Right lung (tissue), 5 donors: ENCODE data around the gene NCAPG2. TPM values are rescaled to one million over a fixed set of nuclear protein-coding genes. Genes with fewer than 3 reads are reported as not detected.
"Not testable (repeated sequence)": the region's sequence is repeated elsewhere in the genome, so short reads cannot be mapped to it uniquely, and the experiment has no call there.

Experiments
- DNase-seq, 2 donors: peaks; one replicate each; pipeline ENCODE4 v3.0.0-alpha.2; 2013
- polyA plus RNA-seq, 5 donors: library from polyadenylated mRNA; unstranded; fragments of 120-200 nt; gene quantifications; one replicate each; pipeline versions ENCODE4 v1.2.1 to v1.2.3, GENCODE V29; 2013; ENCODE audit warnings: inconsistent platforms in 1 of 5, low replicate concordance in 1 of 5; ENCODE audit not compliant: insufficient read length in 5 of 5, insufficient read depth in 1 of 5

Gene NCAPG2
- polyA plus RNA-seq, 5 donors, result 21.1 to 42.7 (median 30.1) TPM

DNA sequence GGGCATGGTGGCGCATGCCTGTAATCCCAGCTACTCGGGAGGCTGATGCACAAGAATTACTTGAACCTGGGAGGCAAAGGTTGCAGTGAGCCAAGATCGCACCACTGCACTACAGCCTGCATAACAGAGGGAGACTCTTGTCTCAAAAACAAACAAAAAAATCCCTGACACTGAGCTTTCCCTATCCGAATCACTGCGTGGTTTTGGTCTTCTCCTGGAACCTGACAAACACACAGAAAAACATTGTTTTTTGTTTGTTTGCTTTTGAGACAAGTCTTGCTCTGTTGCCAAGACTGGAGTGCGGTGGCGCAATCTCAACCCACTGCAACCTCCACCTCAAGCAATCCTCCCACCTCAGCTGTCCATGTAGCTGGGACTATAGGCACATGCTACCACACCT lies 66.6 kb downstream of the NCAPG2 start:
- no peak for DNase-seq

DNA sequence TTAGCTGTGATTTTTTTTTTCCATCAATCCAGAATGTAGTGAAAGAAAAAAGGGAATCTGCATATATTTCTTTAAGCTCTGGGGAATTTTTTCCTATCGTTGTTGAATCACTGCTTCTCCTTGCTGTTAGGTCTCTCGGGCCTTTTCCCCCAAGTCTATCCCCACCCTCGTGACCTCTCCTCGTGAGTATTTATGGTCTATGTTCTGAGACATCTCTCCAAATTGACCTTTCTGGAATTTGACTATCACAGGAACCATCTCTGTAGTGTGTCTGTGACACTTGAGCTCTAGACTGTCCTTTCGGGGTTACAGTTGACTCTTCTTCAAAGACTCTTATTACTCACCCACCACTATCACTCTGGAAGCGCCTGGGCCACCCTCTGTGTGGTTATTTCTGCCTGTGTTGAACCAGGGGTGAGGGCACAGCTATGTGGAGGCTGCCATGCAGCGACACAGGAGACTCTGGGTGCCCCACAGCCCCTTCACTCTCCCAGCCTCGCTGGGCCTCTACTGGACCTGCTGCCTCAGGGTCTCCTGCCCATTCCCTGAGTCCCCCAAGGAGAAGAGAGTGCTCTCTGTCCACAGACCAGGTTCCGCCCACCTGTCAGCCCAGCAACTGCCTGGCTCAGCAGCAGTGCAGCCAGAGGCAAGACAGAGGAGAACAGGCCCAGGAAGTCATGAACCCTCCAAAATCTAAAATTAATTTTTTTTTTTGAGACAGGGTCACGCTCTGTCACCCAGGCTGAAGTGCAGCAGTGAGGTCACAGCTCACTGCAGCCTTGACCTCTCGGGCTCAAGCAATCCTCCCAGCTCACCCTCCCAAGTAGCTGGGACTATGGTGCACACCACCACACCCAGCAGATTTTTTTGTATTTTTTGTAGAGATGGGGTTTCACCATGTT lies 71.3 kb downstream of the NCAPG2 start:
- no peak for DNase-seq

DNA sequence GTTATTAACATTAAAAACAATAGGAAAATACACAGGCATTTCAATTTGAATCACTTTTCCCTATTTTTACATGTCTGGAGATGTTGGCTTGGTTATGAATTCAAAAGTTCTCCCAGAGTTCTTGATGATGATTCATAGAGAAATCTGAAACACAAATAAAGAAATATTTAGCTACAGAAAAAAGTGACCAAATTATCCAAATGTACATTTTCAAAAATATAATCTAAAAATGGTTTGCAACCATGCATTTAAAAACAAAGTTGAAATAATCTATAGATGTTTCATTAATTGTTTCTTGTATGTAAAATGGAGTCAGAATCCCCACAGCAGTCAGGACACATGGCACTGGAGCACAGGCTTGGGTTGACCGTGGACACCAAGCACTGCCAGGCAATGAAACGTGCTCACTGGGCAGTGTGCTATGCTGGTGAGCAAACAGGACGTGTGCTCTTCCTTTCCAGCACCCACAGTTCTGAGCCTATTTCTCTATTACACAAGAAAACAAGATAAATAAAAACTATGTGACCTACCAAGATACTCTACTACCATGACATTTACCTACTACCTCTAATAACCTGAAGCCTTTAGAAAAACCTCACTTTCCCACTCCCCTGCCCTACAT lies 72.9 kb downstream of the NCAPG2 start:
- no peak for DNase-seq

DNA sequence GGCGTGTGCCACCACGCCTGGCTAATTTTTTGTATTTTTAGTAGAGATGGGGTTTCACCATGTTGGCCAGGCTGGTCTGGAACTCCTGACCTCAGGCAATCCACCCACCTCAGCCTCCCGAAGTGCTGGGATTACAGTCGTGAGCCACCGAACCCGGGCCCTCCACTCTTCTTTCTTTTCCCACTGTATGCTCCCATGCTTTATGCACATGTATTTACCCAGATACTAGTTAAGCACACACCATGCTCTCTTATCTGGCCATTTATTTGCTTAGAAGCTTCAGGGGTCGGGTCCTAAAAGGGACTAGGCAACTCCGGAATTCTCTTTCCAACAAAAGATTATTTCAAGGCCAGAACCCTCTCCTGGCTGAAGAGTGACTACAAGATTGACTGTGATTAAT lies 78.3 kb downstream of the NCAPG2 start:
- not testable (repeated sequence) for DNase-seq

DNA sequence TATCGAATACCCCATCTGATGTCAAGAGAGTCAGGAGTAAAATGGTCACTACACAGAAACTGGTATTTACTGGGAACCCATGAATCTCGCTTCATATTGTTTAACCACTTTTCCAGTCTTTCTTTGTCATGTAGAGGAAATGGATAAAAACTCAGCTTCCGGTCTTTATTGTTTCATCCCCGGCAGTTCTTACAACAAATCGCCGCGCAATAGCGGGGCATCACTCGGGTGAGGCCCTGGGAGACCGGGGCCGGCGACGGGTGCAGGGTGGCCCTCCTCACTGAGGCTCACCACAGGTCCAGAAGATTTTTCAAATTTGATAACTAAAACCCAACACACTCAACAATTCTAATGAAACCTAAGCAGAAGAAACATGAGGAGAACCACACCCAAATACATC lies 81.4 kb downstream of the NCAPG2 start:
- DNase-seq, result no peak

DNA sequence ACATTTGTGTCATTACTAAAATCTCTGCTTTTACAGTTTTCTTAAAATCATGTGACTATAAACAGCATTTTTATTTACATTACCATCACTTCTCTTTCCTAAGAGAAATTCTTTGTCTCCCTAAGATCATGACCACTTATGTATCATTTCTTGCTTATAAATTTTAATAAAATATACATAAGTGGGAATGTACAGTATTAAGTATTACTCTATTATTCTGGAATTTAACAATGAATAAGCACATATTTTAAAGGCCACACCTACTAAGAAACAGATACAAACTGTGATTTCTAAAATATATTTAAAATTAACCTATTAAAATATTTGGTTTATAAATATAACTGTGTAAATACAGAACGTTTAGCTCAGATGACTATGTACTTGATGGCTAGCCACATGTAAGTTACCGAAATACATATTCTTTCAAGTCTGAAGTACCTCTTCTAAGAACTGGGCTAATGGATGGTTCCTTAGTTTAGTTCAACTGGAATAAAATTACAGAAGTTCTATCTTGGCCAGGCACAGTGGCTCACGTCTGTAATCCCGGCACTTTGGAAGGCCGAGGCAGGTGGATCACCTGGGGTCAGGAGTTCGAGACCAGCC lies 83.7 kb downstream of the NCAPG2 start:
- DNase-seq, result no peak

DNA sequence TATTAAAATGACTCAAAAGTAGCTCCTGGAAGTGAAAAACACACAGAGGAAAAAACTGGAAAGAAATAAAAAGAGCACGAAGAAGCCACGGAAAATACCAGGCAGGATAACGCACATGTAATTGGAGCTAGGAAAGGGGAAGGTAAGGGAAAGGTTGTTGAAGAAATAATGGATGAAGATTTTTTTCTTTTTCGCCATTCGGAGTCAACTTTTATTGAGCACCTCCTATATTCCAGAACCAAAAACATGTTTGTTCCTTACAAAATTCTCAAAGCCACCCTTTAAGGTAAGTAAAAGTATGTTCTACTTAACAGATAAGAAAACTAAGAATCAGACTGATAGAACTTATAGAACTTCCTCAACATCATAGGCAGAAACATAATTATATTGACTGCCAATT lies 84.2 kb downstream of the NCAPG2 start:
- DNase-seq, result no peak

DNA sequence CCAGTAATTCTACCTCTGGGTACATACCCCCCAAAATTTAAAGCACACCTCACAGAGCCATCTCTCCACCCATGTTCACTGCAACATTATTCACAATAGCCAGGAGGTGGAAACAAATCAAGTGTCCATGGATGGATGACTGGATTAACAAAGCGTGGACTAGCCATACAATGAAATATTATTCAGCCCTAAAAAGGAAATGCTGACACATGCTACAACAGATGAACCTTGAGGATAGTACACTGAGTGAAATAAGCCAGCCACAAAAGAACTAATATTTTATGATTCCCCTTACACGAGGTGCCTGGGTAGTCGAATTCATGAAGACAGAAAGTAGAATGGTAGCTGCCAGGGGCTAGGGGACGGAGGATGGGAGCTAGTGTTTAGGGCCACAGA lies 85.9 kb downstream of the NCAPG2 start:
- DNase-seq, result no peak

DNA sequence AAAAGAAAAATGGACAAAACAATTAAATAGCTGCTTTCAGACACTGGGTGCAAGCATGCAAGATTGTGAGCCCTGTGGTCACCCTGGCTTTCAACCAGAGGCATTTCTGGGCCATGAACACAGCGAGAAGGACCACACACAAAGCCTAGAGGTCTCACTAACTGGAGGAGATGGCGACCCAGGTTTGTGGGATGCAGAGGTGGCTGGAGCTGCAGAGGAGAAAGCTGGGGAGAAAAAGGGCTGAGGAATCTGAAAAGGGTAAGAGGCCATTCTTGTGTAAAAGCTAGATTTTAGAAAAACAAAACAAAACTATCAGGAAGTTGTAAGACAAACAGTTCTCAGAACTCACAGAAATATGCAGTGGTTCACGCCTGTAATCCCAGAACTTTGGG lies 86.9 kb downstream of the NCAPG2 start:
- DNase-seq, result no peak

DNA sequence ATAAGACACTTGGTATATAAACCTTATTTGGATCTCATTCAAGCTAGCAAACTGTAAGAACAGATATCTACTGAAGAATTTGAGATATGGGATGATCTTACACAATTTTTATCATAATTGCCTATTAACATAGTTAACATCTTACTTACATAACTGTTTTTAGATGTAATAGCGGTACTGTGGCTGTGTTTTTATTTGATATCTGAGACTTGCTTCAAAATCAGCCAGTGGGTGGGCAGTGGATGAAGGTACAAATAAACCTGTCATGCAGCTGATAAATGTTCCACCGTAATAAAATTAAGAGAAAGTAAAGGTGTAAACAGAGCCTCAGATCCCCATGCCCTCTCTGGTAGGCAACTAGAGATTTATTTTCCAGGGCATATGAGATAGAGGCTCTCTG lies 88.6 kb downstream of the NCAPG2 start:
- no peak for DNase-seq

DNA sequence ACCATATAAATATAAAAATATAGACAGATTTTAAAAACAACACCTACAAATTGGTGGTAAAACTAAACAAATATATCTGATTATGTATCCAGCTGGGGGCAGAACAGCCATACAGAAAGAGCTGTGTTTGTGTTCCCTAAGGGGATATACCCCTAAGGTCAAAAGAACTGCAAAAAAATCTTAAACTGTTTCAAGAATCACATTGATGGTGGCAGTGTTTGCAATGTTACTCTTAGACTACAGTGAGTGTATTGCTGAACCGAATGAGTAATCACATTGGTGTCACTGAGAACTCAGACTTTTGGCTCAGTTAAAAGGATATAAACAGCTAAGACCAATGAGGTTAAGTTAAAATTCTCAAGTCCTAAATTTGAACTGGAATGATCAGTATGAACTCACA lies 89.9 kb downstream of the NCAPG2 start:
- DNase-seq, result no peak

DNA sequence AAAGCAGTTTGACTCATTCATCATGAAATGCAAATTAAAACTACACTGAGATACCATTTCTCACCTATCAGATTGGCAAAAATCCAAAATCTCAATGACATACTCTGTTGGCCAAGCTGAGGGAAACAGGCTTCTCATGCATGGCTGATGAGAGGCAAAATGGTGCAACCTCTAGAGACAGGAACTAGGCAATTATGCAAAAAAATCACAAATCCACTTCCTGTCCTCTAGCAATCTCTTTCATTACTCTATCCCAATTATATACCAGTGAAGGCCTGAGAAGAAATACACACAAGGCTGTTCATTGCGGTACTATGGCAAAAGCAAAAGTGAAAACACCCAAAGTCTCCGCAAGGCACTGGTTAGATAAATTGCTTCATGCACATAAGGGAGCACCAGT lies 91.1 kb downstream of the NCAPG2 start:
- DNase-seq, result no peak

DNA sequence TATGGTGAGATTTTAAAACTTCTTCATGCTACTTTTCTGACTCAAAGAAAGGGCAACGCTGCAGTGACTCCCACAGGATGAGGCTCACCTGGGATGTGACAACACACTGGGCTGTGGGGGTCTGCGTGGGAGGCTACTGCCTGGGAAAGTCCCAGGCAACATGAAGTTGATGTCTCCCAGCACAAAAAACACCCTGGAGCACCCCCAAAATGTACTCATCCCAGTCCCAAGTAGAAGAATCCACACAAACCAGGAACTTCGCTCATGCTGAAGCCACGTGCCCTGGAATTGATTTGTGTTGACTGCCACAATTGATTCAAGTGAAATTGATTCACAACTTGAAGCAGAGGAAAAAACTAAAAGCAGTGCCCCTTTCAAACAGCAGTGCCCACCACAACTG lies 92.1 kb downstream of the NCAPG2 start:
- DNase-seq, result no peak

DNA sequence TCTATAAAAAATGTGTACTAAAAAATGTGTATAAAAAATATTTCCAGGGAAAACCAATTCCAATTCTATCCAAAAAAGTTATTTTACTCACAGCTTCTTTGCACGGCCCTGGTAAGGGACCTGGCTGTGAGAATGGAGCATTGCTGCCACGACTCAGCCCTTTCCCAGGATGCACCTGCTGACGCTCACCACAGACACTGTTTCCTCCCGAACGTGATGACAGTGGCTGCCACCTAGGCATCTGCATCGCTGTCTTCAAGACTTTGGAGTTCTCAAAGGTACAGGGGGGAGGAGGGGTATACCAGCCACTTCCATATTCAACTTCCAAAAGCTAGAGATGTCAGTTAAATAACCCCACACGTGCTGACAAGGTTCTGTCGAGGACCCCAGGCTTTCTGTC lies 93.1 kb downstream of the NCAPG2 start:
- no peak for DNase-seq

DNA sequence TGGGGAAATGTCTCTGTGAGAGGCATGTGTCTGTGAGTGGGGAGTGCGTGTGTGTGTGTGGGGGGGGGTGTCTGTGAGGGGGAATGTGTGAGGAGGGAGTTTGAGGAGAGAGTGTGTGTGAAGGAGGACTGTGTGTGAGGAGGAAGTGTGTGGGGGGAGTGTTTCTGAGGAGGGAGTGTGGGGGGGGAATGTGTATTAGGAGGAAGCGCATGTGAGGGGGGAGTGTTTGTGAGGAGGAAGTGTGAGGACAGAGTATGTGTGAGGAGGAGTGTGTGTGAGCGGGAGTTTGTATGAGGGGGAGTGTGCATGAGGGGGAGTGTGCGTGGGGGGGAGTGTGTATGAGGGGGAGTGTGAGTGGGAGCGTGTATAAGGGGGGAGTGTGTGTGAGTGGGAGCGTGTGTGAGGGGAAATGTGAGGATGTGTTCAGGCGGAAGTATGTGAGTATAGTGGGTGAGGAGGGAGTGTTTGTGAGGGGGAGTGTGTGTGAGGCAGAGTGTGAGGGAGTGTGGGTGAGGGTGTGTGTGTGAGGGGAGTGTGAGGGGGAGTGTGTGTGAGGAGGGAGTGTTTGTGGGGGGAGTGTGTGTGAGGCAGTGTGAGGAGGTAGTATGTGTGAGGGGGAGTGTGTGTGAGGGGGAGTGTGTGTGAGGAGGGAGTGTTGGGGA lies 95.2 kb downstream of the NCAPG2 start:
- no peak for DNase-seq

DNA sequence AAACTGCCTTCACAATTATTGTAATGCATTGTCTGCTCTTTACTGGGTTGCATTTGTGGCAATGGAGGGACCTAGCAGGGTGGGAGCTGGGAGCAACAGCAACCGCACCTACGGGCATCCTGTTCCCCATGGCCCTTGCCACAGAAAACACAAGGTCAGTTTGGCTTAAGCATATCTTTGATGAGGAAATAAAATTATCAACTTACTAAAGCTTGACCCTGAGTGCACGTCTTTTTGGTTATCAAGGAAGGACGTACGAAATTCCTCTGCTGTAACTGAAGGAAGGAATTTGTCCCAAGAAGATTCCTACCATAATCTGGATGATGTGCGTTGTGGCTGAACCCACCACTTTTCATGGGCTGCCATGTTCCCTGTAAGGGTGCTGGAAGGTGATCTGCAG lies 97.0 kb downstream of the NCAPG2 start:
- DNase-seq, result no peak

DNA sequence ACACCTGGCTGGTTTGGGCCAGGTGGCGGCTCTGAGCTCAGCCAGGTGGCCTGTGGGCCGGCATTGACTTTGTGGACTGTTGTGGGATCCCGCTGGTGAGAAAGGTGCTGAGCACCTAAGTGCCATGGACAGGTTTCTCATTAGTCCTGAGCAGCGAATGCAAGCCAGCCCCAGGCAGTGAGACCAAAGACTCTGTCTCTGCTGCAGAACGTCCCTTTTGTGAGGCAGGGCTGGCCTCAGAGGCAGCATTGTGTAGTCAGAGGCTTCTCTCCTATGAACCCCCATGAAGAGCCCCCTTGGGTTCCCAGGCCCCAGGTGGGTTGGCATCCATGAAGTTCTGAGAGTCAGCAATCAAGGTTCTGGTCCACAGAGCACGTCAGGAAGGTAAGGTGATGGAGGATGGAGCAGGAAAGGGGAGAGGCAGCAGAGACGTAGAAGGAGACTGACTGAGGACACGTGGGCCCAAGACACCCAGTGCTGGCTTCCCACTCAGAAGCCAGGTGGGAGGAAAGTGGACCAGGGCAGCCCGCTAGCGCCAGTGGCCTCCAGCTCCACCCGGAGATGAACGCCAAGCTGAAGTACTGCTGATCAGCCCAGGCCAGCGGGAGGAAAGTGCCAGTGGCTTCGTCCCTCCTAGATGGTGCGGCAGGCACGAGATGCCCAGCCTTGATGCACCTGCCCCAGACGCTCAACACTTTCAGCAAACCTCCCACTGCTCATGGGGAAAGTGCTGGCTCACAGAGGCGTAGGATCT lies 97.8 kb downstream of the NCAPG2 start:
- DNase-seq, result no peak

DNA sequence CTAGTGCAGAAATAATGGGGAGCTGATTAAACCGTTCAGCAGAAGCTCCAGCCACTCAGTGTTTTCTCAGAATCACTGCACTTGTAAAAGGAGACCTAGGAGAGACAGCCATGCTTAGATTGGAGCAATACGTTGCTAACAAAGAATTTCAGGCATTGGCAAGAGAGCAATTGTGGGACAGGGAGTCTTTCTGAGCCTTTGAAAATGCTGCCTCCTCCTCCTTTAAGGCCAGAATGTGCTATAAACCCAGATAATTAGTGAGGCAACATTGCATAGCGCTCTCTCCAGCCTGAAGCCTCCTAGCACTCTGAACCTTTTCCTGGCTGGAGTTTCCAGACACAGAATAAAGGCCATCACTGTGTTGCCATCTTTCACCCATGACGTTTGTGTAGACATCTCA lies 98.5 kb downstream of the NCAPG2 start:
- DNase-seq, result no peak

DNA sequence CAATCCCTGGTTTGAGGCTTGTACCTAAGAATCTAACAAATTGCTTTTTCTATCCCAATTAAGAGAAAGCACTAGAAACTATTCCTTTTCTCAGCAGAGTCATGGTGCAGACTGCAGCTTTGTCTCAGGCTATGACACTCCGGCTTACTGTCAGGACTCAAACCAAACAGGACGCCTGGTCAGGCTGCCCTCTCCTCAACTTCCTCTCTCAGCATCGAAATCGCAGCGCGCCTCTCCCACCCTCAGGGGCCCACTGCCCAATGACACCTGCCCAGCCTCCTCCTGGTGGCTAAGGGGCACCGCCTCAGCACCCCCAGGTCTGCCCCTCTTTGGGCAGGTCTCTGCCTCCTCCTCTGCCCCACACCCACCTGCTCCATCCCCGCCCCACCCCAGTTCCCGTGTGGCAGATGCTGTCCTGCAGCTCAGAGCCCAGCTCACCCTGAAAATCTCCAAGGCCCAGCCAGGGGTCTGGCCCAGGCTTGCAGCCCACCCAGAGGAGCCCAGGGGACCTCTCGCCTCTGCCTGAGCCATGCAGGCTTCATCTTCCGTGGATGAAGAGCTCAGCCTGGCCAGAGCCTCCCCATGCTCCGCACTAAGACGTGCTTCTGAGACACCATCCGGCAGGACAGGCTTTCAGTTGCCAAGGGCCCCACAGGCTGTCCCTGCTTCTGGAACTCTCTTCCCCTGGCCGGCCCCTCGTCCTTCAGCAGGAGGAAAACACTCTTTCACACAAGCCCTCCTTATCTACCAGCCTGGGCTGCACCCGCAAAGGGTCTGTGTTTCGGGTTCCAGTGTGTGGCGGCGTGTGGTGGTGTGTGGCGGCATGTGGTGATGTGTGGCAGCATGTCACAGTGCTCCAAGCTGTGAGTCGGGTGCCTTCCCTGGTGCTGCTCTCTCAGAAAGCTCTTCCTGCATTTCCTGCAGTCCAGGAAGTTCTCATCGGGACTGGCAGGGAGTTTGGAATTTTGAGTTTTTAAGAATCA lies 100.5 kb downstream of the NCAPG2 start:
- no peak for DNase-seq
